ENCODE results near the gene RICTOR.

RICTOR gene

DNA sequence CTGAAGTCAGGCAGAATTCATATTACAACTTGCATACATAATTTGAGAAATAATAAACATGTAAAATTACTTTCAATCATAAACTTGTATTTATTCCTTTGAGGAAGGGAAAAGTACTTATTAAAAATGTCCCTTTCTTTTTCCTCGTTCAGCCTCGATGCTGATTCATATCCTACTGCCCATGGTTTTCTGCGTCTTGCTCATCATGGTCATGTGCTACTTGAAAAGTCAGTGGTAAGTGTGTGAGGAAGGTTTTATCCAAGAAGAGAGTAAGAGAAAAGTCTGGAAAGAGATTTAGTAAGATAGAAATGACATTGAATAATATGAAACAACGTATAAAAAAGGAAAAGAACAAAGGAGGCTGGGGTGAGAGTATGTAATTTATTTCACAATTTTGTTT lies 142.5 kb downstream of the RICTOR start:
- H3K79me2 ChIP-seq (ENCODE audit: insufficient read depth, low read length) = no peaks in the 10 kb centered on the region
- no peak overlapping the region for H3K27ac ChIP-seq (ENCODE audit: low read depth, low read length, poor library complexity, severe bottlenecking)
- H2AFZ ChIP-seq (ENCODE audit: low read length) = no peak overlapping the region
- H4K20me1 ChIP-seq (ENCODE audit: insufficient read depth, low read length) = no peaks in the 10 kb centered on the region
- no peaks in the 10 kb centered on the region for H3K27me3 ChIP-seq (ENCODE audit: insufficient read depth, low read length)
- no peak overlapping the region for H3K9ac ChIP-seq (ENCODE audit: low read length)
- no peaks in the 10 kb centered on the region for H3F3A ChIP-seq (ENCODE audit: insufficient read depth, low read length)
- no peaks in the 10 kb centered on the region for H3K36me3 ChIP-seq (ENCODE audit: insufficient read depth, low read length)
- H3K4me3 ChIP-seq (ENCODE audit: low read depth, low read length, poor library complexity, severe bottlenecking) = no peak overlapping the region
- no peak overlapping the region for H3K4me2 ChIP-seq (ENCODE audit: low read length)
- TF ChIP-seq, protein P1, sequence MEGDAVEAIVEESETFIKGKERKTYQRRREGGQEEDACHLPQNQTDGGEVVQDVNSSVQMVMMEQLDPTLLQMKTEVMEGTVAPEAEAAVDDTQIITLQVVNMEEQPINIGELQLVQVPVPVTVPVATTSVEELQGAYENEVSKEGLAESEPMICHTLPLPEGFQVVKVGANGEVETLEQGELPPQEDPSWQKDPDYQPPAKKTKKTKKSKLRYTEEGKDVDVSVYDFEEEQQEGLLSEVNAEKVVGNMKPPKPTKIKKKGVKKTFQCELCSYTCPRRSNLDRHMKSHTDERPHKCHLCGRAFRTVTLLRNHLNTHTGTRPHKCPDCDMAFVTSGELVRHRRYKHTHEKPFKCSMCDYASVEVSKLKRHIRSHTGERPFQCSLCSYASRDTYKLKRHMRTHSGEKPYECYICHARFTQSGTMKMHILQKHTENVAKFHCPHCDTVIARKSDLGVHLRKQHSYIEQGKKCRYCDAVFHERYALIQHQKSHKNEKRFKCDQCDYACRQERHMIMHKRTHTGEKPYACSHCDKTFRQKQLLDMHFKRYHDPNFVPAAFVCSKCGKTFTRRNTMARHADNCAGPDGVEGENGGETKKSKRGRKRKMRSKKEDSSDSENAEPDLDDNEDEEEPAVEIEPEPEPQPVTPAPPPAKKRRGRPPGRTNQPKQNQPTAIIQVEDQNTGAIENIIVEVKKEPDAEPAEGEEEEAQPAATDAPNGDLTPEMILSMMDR (IDR thresholded peaks at IDR 0.05; ENCODE audit: low read length) = no peak
- TF ChIP-seq EZH2 (IDR thresholded peaks at IDR 0.05; ENCODE audit: borderline replicate concordance, low read length) = no peak
- no peaks in the 10 kb centered on the region for H3K9me2 ChIP-seq (ENCODE audit: low read depth, low read length)
- H3K9me3 ChIP-seq (ENCODE audit: low read length) = no peaks in the 10 kb centered on the region
- no peaks in the 10 kb centered on the region for H3K4me1 ChIP-seq (ENCODE audit: insufficient read depth, low read length, severe bottlenecking)

DNA sequence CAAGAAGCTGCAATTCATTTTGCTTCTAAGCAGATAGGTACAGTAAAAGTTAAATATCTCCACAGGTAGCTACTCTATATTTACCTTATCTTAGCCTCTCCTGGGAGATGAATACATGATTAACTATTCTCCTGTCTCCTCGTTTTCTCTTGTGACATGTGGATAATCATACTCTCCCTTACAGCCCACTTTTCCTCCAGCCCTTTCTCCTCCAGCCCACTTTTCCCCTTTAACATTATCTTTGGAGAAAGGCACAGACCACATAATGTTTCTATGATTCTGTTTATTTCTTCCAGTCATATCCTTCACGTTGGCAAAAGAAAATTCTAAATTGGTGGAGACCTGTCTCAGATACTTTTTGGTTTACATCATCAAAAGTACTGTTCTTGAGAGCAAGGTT lies 144.4 kb downstream of the RICTOR start:
- Histone ChIP-seq H3F3A (ENCODE audit: insufficient read depth, low read length) (no peaks in the 10 kb centered on the region), H3K9me3 (ENCODE audit: low read length) (no peaks in the 10 kb centered on the region), H3K27me3 (ENCODE audit: insufficient read depth, low read length) (no peaks in the 10 kb centered on the region), H3K4me3 (ENCODE audit: low read depth, low read length, poor library complexity, severe bottlenecking) (no peak overlapping the region), H2AFZ (ENCODE audit: low read length) (no peak overlapping the region), H3K9ac (ENCODE audit: low read length) (no peak overlapping the region), H3K79me2 (ENCODE audit: insufficient read depth, low read length) (no peaks in the 10 kb centered on the region), H4K20me1 (ENCODE audit: insufficient read depth, low read length) (no peaks in the 10 kb centered on the region), H3K36me3 (ENCODE audit: insufficient read depth, low read length) (no peaks in the 10 kb centered on the region), H3K27ac (ENCODE audit: low read depth, low read length, poor library complexity, severe bottlenecking) (no peak overlapping the region), H3K4me1 (ENCODE audit: insufficient read depth, low read length, severe bottlenecking) (no peaks in the 10 kb centered on the region), H3K4me2 (ENCODE audit: low read length) (no peak overlapping the region), H3K9me2 (ENCODE audit: low read depth, low read length) (no peaks in the 10 kb centered on the region)
- TF ChIP-seq, protein P1 (IDR thresholded peaks at IDR 0.05; ENCODE audit: low read length) = no peak
- TF ChIP-seq EZH2 (IDR thresholded peaks at IDR 0.05; ENCODE audit: borderline replicate concordance, low read length) = no peak

DNA sequence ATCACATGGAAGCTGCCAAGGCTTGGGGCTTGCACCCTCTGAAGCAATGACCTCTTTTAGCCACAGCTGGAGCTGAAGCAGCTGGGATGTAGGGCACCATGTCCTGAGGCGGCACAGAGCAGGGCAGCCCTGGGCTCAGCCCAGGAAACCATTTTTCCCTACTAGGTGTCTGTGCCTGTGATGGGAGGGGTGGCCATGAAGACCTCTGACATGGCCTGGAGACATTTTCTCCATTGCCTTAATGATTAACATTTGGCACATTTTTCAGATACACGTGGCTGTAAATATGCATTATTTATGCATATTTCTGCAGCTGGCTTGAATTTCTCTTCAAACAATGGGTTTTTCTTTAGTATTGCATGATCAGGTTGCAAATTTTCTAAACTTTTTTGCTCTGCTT lies 146.7 kb downstream of the RICTOR start:
- Histone ChIP-seq H3K9ac (ENCODE audit: low read length) (no peak overlapping the region), H3K4me3 (ENCODE audit: low read depth, low read length, poor library complexity, severe bottlenecking) (no peak overlapping the region), H3K79me2 (ENCODE audit: insufficient read depth, low read length) (no peaks in the 10 kb centered on the region), H4K20me1 (ENCODE audit: insufficient read depth, low read length) (no peaks in the 10 kb centered on the region), H3K9me3 (ENCODE audit: low read length) (no peaks in the 10 kb centered on the region), H3K36me3 (ENCODE audit: insufficient read depth, low read length) (no peaks in the 10 kb centered on the region), H3K4me1 (ENCODE audit: insufficient read depth, low read length, severe bottlenecking) (no peaks in the 10 kb centered on the region), H3K27ac (ENCODE audit: low read depth, low read length, poor library complexity, severe bottlenecking) (no peak overlapping the region), H2AFZ (ENCODE audit: low read length) (no peak overlapping the region), H3K9me2 (ENCODE audit: low read depth, low read length) (no peaks in the 10 kb centered on the region), H3K4me2 (ENCODE audit: low read length) (no peak overlapping the region), H3F3A (ENCODE audit: insufficient read depth, low read length) (no peaks in the 10 kb centered on the region), H3K27me3 (ENCODE audit: insufficient read depth, low read length) (no peaks in the 10 kb centered on the region)
- TF ChIP-seq, protein P1 (IDR thresholded peaks at IDR 0.05; ENCODE audit: low read length) = no peak
- TF ChIP-seq EZH2 (IDR thresholded peaks at IDR 0.05; ENCODE audit: borderline replicate concordance, low read length) = no peak
